Frontal cortex (tissue), 4 donors: ENCODE measurements around the gene GLI1. TPM values are rescaled to one million over a fixed set of nuclear protein-coding genes. Genes with fewer than 3 reads are reported as not detected.
"Not testable (repeated sequence)": the region's sequence is repeated elsewhere in the genome, so short reads cannot be mapped to it uniquely, and the experiment has no call there.

Source experiments
- DNase-seq, 2 donors: peaks; one replicate each; pipeline ENCODE4 v3.0.0; 2012; ENCODE audit warnings: low spot score in 2 of 2
- FAIRE-seq: peaks from 2 replicates; lab custom pipeline; 2012; peaks lifted over from hg19 to GRCh38; lab: Jason Lieb, UNC
- small RNA-seq: library from RNA; depleted of rRNA; stranded (forward); fragments of <200 nt; gene quantifications from one replicate; pipeline ENCODE3, GENCODE V24; 2014
- total RNA-seq: library from RNA; depleted of rRNA; stranded (reverse); fragments of >200 nt; gene quantifications from one replicate; pipeline ENCODE4 v1.2.3, GENCODE V29; 2014
- donor health status: control.
- donor health status: control.
- donor health status: control.

Gene GLI1
- total RNA-seq, 1 donor from 2014 or later, result under 0.01 TPM

DNA sequence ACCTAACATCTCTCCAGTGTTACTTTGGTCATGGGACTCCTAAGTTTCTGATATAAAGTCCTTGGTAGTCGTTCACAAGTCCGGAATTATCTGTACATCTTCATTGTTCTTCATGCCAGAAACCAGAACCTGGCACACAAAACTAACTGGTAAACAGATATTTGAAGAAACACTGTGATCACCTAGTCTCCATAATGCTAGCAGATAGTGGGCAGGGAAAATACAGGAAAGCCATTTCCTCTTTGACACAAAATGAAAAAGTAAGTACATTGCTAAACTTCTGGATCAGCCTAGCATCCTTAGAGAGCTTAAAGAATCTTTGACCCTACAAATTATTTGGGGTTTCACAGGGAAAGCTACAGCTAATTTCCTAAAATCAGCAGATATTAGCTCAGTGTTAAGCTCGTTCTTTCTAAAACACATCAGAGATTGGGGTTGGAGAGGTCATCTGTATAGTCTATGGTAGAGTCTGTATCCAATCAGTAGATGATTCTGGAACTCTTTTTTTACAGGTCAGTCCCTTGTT, 55.9 kb downstream of the GLI1 start:
- DNase-seq (no peak), FAIRE-seq (no peak)

DNA sequence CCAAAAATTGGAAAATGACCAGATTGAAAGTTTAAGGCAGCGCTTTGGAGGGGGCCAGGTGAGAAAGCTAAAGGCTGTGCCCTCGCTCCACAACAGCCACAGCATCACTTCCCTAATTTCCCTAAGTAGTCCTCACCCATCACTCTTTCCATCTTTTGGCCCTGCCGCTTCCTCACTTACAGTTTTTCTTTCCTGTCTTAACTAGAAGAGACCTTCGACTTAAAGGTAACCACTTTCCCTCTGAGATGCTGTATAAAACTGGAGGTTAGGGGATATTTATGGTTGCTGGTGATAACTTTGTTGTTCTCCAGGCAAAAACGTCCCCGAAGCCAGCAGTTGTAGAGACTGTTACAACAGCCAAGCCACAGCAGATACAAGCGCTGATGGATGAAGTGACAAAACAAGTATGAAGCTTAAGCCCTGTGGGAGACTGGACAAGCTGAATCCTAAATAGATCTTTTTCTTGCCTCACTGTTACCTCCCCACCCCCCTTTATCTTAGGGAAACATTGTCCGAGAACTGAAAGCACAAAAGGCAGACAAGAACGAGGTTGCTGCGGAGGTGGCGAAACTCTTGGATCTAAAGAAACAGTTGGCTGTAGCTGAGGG, 56.5 kb downstream of the GLI1 start:
- FAIRE-seq, result no peak
- DNase-seq, result no peak

DNA sequence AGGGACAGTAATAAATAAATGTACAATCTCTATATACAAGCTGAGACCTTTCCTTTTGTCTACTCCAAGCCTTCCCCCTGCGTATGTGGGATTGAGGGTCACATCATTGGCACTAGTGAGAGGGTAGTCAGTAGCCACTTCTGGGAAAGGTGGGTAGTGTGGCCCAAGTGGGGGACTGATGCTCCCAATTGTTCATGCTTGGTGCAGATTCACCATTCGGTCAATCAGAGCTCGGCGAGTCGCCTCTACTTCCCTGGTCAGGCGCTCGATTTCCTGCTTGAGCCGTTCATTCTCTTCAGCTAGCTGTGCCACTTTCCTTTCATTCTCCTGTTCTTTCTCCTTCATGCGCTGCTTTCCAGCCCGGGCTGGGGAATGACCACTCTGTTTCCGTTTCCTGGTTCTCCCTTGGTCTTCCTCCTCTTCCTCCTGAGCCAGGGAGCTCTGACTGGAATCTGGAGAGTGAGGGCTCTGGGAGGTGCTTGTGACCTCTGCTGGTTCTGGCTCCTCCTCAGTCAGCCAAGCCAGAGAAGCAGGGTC, 57.1 kb downstream of the GLI1 start:
- FAIRE-seq (no peak), DNase-seq (no peak)

DNA sequence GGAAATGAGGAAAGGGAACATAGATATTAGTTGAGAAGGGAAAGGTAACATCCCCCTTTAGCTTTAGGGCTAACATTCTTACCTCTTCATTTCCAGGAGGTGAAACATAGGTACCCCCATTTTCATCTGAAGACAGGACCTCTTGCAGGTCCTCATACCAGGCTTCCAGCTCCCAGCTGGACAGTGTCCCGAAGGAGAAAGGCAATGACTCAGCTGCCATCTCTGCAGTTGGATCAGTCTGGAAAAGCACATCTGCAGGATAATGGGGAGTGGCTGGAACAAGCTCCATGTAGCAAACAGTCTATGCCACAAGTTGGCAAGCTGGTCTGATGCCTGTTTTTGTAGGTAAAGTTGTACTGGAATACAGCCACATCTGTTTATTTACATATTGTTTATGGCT, 57.6 kb downstream of the GLI1 start:
- DNase-seq, result no peak
- FAIRE-seq, result no peak

DNA sequence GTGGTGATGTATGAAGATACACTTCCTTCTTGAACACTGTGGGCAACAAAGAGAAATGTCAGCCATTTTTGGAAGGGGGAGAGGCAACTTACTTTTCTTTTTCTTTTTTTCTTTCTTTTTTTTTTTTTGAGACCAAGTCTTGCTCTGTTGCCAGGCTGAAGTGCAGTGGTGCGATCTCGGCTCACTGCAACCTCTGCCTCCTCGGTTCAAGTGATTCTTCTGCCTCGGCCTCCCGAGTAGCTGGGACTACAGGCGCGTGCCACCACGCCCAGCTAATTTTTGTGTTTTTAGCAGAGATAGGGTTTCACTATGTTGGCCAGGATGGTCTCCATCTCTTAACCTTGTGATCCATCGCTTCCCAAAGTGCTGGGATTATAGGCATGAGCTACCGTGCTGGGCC, 58.1 kb downstream of the GLI1 start:
- not testable (repeated sequence) for FAIRE-seq, DNase-seq

DNA sequence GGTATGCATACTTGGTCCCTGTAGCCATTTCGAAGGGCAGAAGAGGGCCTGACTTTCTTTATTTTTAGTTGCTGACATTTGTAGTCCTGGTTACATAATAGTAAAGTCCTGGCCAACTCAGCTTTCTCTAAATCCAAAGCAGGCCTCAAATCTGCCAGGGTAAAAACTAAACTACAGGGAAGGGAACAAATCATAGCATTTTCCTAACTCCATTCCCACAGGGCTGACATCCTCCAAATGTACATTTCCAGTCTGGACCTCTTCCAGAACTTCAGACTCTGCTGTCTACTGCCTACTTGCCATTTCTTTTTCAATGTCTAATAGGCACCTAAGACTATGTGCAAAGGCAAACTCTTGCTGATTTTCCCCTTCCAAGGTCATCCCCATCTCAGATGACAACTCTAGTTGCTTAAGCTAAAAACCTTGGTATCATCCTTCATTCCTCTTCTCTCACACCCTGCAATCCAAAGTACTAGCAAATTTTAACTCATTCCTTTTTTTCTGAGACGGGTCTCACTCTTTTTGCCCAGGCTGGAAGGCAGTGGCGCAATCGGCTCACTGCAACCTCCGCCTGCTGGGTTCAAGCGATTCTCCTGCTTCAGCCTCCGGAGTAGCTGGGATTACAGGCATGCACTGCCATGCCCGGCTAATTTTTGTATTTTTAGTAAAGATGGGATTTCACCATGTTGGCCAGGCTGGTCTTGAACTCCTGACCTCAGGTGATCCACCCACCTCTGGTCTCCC, 58.8 kb downstream of the GLI1 start:
- no peak for FAIRE-seq

DNA sequence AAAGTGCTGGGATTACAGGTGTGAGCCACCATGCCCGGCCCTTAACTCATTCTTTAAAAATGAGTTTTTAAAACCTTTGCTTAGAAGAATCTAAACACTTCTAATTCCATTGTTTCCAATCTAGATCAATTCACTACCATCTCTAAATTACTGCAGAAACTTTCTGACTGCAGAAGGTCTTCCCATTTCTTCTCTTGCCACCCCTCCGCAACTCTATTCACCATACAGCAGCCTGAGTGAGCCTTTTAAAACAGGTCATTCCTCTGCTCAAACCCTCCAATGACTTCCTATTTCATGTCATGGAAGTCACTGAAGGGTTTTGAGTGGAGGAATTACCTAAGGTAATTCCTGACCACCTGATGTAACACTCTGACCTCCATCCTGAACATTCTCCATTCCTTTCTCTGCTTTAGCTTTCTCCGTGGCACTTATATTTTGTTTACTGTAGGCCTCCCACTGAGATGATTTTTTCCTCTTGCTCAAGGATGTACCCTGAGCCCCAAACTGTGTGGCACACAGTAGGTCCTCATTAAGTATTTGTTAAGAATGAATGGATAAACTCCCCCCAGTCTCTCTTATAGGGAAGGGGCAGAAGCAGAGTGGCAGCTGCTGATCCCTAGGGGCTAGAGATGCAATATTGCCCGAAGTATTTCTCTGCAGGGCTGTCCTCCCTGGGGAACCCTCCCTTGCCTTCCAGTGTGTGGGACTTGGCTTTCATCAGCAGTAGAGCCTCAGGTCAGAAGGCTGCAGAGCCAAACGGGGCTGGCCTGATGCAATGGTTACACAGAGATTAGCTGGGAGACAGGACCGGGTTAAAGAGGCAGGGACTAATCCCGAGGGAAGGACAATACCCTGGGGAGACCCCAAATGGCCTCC, 59.6 kb downstream of the GLI1 start:
- FAIRE-seq (no peak), DNase-seq (no peak)

More for the DNA sequence above, 58.8 kb downstream of the GLI1 start:
- no peak for DNase-seq

DNA sequence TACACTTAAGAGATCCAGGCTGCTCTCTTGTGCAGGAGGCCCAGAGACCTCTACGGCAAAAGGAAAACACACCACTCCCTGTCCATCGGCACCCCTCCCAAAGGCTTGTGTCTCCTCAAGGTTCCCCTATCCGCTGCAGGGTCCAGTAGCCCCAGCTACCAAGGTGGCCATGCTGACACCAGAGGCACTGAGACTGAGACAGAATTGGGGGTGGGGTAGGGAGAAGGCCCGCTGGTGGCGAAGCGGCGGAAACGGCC, 60.1 kb downstream of the GLI1 start:
- no peak for DNase-seq
- FAIRE-seq, result no peak

DNA sequence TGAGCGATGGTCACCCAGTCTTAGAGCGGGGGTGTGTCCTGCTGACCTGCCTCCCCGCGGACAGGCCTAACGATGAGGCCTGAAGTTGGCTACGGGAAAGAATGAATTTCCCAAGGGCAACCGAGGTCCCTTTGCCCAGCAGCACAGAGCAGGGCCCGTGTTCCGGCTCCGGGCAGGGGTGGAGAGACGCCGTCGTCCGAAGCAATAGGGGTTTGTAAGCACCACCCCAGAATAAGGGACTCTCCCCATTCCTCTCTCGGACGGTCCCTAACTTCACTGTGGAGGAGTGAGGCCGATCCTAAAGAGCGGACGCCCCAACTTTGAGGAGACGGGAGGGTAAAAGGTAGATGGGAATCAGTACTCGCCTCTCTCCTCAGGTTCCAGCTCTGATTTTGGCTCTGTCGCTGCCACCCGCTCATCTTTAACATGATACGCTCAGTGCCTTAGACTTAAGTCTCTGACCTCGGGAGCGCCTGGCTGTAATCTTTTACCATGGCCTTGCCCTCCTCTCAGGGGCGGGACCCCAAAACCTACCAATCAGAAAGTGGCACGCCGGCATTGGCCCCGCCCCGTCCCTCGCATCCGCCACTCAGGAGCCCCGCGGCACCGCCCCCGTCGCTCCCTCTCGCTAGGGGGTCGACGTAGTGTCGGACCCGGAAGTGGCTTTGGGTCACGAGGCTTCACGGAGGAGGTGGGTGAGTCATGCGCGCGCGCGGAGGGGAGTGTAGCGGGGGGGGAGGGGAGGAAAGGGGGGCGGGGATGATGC, 60.7 kb downstream of the GLI1 start, which contains the start of gene DDIT3:
Gene DDIT3 (minus strand): TSS at position 462 of the 766 bp plus-strand sequence. CDS start 3,108 bp downstream, outside the sequence.
- FAIRE-seq, result peak; percentile 56
- DNase-seq, result peak; percentile 93 to 94

DNA sequence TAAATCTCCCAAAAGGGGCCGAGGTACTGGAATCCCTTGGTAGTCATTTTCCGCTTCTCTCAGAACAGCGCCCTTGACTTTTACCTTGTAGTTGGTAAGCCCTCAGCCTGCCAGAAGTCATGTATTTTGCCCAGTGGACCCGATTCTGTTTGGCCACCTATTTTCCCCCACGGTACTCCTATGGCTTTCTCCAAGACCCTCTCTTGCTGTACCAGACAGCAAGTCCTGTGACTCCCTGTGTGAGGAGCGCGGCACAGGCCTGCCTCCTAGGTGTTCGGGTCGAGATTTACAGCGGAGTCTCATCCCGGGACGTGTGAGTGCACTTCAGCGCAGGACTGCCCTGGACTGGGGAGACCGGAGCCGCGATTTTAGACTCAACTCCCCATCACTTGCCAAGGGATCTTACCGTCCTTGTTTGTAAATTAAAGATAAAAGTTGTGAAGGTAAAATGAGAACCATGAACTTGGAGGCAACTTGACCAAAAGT, 62.0 kb downstream of the GLI1 start:
- FAIRE-seq, result no peak
- no peak for DNase-seq

Small RNAs within 50 kb of the gene (small RNA-seq; reads per million reads assigned to genes)
- gene MIR616 (not detected), gene RNU6-879P (not detected)

Other genes starting within 250 kb of the GLI1 start
- gene NXPH4, start 243.0 kb upstream of the GLI1 start, total RNA-seq, result 0.82 TPM
- gene SHMT2, start 230.1 kb upstream of the GLI1 start, total RNA-seq, result 28.9 TPM
- 1.6 TPM for gene STAC3, start 208.6 kb upstream of the GLI1 start, total RNA-seq
- gene R3HDM2, start 28.7 kb upstream of the GLI1 start, total RNA-seq, result 17.1 TPM
- gene INHBC, start 25.0 kb upstream of the GLI1 start, total RNA-seq, result not detected
- gene INHBE, start 4.5 kb upstream of the GLI1 start, total RNA-seq, result not detected
- 1.2 TPM for gene ARHGAP9, start 20.1 kb downstream of the GLI1 start, total RNA-seq
- 82.3 TPM for gene MARS1, start 28.3 kb downstream of the GLI1 start, total RNA-seq
- gene DDIT3, start 60.7 kb downstream of the GLI1 start, total RNA-seq, result 4.9 TPM
- gene MBD6, start 63.0 kb downstream of the GLI1 start, total RNA-seq, result 1.2 TPM
- gene DCTN2, start 87.4 kb downstream of the GLI1 start, total RNA-seq, result 136 TPM
- gene KIF5A, start 90.3 kb downstream of the GLI1 start, total RNA-seq, result 42.8 TPM
- 11.0 TPM for gene PIP4K2C, start 131.4 kb downstream of the GLI1 start, total RNA-seq
- gene DTX3, start 145.0 kb downstream of the GLI1 start, total RNA-seq, result 51.4 TPM
- 38.3 TPM for gene ARHGEF25, start 151.7 kb downstream of the GLI1 start, total RNA-seq
- 37.5 TPM for gene B4GALNT1, start 173.4 kb downstream of the GLI1 start, total RNA-seq
- gene OS9, start 234.3 kb downstream of the GLI1 start, total RNA-seq, result 151 TPM